ENCODE measurements around the gene ATF5.
"Not testable (repeated sequence)": the region's sequence is repeated elsewhere in the genome, so short reads cannot be mapped to it uniquely, and the experiment has no call there.

Gene ATF5

DNA sequence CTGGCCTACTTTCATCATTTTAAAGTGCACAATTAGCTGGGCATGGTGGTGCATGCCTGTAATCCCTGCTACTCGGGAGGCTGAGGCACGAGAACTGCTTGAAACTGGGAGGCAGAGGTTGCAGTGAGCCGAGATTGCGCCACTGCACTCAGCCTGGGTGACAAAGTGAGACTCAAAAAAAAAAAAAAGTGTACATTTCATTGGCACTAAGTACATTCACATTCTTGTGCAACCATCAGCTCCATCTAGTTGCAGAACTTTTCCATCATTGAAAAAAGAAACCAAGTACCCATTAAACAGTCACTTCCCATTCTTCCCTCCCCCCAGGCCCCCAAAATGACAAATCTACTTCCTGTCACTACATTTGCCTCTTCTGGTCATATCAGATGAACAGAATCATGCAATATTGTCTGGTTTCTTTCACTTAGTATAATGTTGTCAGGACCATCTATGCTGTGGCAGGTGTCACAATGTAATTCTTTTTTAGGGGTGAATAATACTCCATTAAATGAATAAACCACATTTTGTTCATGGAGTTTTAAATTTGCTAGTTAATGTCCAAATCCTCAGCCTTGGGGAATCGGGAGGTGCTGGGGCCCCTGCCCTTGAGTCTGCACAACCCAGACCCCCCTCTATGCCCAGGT lies 39.4 kb downstream of the ATF5 start:
- H3K18ac ChIP-seq (ENCODE audit: low read length) = no peak overlapping the region
- DNase-seq = no peak
- WGBS (ENCODE audit: extremely low coverage, insufficient coverage, low lambda C conversion rate) = no CpG with 5 or more reads among the region's 5 CpGs
- H4K5ac ChIP-seq (ENCODE audit: low read length) = no peak overlapping the region
- no peak overlapping the region for H3K4me3 ChIP-seq (ENCODE audit: low read length)
- no peaks in the 10 kb centered on the region for H3K27me3 ChIP-seq (ENCODE audit: insufficient read depth, low read length, poor library complexity)
- no peak overlapping the region for H2BK15ac ChIP-seq (replicated peaks; ENCODE audit: low read depth)
- no peak overlapping the region for H3K9ac ChIP-seq (ENCODE audit: low read length)
- no peak overlapping the region for H4K8ac ChIP-seq (ENCODE audit: low read depth, low read length)
- no peak overlapping the region for H2BK5ac ChIP-seq (ENCODE audit: low read length)
- H3K79me1 ChIP-seq (ENCODE audit: low read length) = no peaks in the 10 kb centered on the region
- H2AK5ac ChIP-seq (ENCODE audit: low read length) = no peak overlapping the region
- H3K56ac ChIP-seq (ENCODE audit: low read length) = no peak overlapping the region
- H3K4ac ChIP-seq (ENCODE audit: low read depth, low read length) = no peak overlapping the region
- H3K4me2 ChIP-seq (ENCODE audit: low read length) = no peak overlapping the region
- H3K4me1 ChIP-seq (ENCODE audit: control insufficient read depth, low read depth, low read length) = no peaks in the 10 kb centered on the region
- H3K36me3 ChIP-seq (ENCODE audit: control insufficient read depth, insufficient read depth, low read length) = no peaks in the 10 kb centered on the region
- H3K23ac ChIP-seq (ENCODE audit: low read length) = no peak overlapping the region
- no peaks in the 10 kb centered on the region for H3K79me2 ChIP-seq (ENCODE audit: control insufficient read depth, insufficient read depth, low read length)
- H3K27ac ChIP-seq (ENCODE audit: low read depth, low read length) = no peak overlapping the region
- no peak overlapping the region for H2BK120ac ChIP-seq (ENCODE audit: low read depth, low read length)

DNA sequence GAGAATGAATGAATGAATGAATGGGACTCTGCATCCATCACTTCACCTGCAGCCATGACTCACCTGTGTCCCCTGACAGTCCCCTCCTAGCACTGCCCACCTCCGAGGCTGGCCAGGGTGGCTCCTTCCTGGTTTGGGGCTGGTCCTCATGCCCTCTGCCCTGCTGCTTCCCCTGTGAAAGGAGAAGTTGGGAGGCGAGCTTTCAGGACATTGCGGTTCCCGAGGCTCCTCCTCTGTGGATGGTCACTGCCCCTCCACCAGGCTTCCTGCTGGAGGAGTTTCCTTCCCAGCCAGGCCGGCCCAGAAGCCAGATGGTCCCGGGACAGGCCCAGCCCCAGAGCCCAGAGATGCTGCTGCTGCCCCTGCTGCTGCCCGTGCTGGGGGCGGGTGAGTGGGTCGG lies 40.4 kb downstream of the ATF5 start:
- H2BK5ac ChIP-seq (ENCODE audit: low read length); H3K4me3 ChIP-seq (ENCODE audit: low read length); H2BK15ac ChIP-seq (replicated peaks; ENCODE audit: low read depth); H3K36me3 ChIP-seq (ENCODE audit: control insufficient read depth, insufficient read depth, low read length); H3K23ac ChIP-seq (ENCODE audit: low read length); H3K9ac ChIP-seq (ENCODE audit: low read length); H3K56ac ChIP-seq (ENCODE audit: low read length); H4K5ac ChIP-seq (ENCODE audit: low read length); H3K18ac ChIP-seq (ENCODE audit: low read length); H3K79me2 ChIP-seq (ENCODE audit: control insufficient read depth, insufficient read depth, low read length); H3K4me2 ChIP-seq (ENCODE audit: low read length); H3K27ac ChIP-seq (ENCODE audit: low read depth, low read length); DNase-seq; H3K4ac ChIP-seq (ENCODE audit: low read depth, low read length); H2AK5ac ChIP-seq (ENCODE audit: low read length); H3K79me1 ChIP-seq (ENCODE audit: low read length); H2BK120ac ChIP-seq (ENCODE audit: low read depth, low read length); H3K4me1 ChIP-seq (ENCODE audit: control insufficient read depth, low read depth, low read length); H3K27me3 ChIP-seq (ENCODE audit: insufficient read depth, low read length, poor library complexity); H4K8ac ChIP-seq (ENCODE audit: low read depth, low read length): not testable (repeated sequence)
- WGBS (ENCODE audit: extremely low coverage, insufficient coverage, low lambda C conversion rate) = no CpG with 5 or more reads among the region's 9 CpGs

DNA sequence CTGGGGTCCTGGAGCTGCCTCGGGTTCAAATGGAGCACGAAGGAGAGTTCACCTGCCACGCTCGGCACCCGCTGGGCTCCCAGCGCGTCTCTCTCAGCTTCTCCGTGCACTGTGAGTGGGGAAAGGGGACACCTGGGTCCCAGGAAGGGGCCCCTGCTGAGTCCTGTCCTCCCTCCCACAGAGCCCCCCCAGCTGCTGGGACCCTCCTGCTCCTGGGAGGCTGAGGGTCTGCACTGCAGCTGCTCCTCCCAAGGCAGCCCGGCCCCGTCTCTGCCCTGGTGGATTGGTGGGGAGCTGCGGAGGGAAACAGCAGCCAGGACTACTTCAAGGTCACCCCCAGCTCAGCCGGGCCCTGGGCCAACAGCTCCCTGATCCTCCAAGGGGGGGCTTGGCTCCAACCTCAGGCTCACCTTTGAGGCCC lies 43.0 kb downstream of the ATF5 start:
- H3K79me2 ChIP-seq (ENCODE audit: control insufficient read depth, insufficient read depth, low read length) = no peaks in the 10 kb centered on the region
- H3K36me3 ChIP-seq (ENCODE audit: control insufficient read depth, insufficient read depth, low read length) = no peaks in the 10 kb centered on the region
- H3K18ac ChIP-seq (ENCODE audit: low read length) = no peak overlapping the region
- H3K27ac ChIP-seq (ENCODE audit: low read depth, low read length) = no peak overlapping the region
- no peak overlapping the region for H2BK120ac ChIP-seq (ENCODE audit: low read depth, low read length)
- H3K4me3 ChIP-seq (ENCODE audit: low read length) = no peak overlapping the region
- WGBS (ENCODE audit: extremely low coverage, insufficient coverage, low lambda C conversion rate) = no CpG with 5 or more reads among the region's 12 CpGs
- H3K4me1 ChIP-seq (ENCODE audit: control insufficient read depth, low read depth, low read length) = no peaks in the 10 kb centered on the region
- H2AK5ac ChIP-seq (ENCODE audit: low read length) = no peak overlapping the region
- H2BK15ac ChIP-seq (replicated peaks; ENCODE audit: low read depth) = no peak overlapping the region
- no peak overlapping the region for H4K8ac ChIP-seq (ENCODE audit: low read depth, low read length)
- no peak overlapping the region for H3K56ac ChIP-seq (ENCODE audit: low read length)
- H3K4me2 ChIP-seq (ENCODE audit: low read length) = no peak overlapping the region
- no peaks in the 10 kb centered on the region for H3K27me3 ChIP-seq (ENCODE audit: insufficient read depth, low read length, poor library complexity)
- no peak overlapping the region for H2BK5ac ChIP-seq (ENCODE audit: low read length)
- H4K5ac ChIP-seq (ENCODE audit: low read length) = no peak overlapping the region
- DNase-seq = no peak
- no peaks in the 10 kb centered on the region for H3K79me1 ChIP-seq (ENCODE audit: low read length)
- no peak overlapping the region for H3K9ac ChIP-seq (ENCODE audit: low read length)
- no peak overlapping the region for H3K4ac ChIP-seq (ENCODE audit: low read depth, low read length)
- H3K23ac ChIP-seq (ENCODE audit: low read length) = no peak overlapping the region

DNA sequence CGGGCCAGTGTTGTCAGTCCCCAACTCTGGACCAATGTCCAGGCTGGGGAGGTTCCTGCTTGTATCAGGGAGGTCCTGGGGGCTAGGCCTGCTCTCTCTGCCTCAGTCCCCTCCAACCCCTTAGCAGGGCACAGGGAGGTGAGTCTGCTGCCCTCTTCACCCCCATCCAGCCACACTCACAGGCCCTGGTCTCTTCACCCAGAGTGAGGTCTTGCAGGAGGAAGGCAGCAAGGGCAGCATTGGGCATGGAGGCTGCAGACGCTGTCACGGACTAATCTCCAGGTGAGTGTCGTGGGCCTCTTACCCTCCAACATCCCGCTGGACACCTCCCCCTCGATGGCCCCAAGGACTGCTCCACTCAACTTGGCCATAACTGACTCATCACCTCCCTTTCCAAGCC lies 43.8 kb downstream of the ATF5 start:
- H2BK15ac ChIP-seq (replicated peaks; ENCODE audit: low read depth) = no peak overlapping the region
- H2BK120ac ChIP-seq (ENCODE audit: low read depth, low read length) = no peak overlapping the region
- no peak overlapping the region for H3K18ac ChIP-seq (ENCODE audit: low read length)
- H3K56ac ChIP-seq (ENCODE audit: low read length) = no peak overlapping the region
- H3K36me3 ChIP-seq (ENCODE audit: control insufficient read depth, insufficient read depth, low read length) = no peaks in the 10 kb centered on the region
- no peak overlapping the region for H2BK5ac ChIP-seq (ENCODE audit: low read length)
- no peak for DNase-seq
- H3K4ac ChIP-seq (ENCODE audit: low read depth, low read length) = no peak overlapping the region
- H3K79me2 ChIP-seq (ENCODE audit: control insufficient read depth, insufficient read depth, low read length) = no peaks in the 10 kb centered on the region
- no peak overlapping the region for H3K27ac ChIP-seq (ENCODE audit: low read depth, low read length)
- H3K4me2 ChIP-seq (ENCODE audit: low read length) = no peak overlapping the region
- no peak overlapping the region for H3K23ac ChIP-seq (ENCODE audit: low read length)
- H3K79me1 ChIP-seq (ENCODE audit: low read length) = no peaks in the 10 kb centered on the region
- WGBS (ENCODE audit: extremely low coverage, insufficient coverage, low lambda C conversion rate) = no CpG with 5 or more reads among the region's 6 CpGs
- no peaks in the 10 kb centered on the region for H3K4me1 ChIP-seq (ENCODE audit: control insufficient read depth, low read depth, low read length)
- H4K5ac ChIP-seq (ENCODE audit: low read length) = no peak overlapping the region
- no peaks in the 10 kb centered on the region for H3K27me3 ChIP-seq (ENCODE audit: insufficient read depth, low read length, poor library complexity)
- H3K9ac ChIP-seq (ENCODE audit: low read length) = no peak overlapping the region
- H3K4me3 ChIP-seq (ENCODE audit: low read length) = no peak overlapping the region
- no peak overlapping the region for H2AK5ac ChIP-seq (ENCODE audit: low read length)
- H4K8ac ChIP-seq (ENCODE audit: low read depth, low read length) = no peak overlapping the region

DNA sequence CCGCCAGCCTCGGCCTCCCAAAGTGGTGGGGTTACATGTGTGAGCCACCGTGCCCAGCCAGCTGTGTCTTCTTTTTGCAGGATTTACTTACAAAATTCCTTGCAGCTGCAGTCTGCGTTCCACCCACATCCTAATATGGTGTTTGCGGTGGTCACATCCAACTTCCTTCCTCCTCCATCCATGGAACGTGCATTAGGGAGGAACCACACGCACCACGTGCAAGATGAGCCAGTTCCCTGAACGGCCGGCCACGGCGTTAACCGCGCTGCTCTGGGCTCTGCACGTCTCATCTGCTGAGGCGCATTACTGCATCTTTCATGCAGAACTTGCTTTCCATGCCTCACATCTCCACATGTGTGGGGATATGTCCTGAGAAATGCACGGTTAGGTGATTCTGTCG lies 45.0 kb downstream of the ATF5 start:
- H3K27ac ChIP-seq (ENCODE audit: low read depth, low read length) = no peak overlapping the region
- no peak overlapping the region for H2BK15ac ChIP-seq (replicated peaks; ENCODE audit: low read depth)
- no peak overlapping the region for H2BK5ac ChIP-seq (ENCODE audit: low read length)
- H4K8ac ChIP-seq (ENCODE audit: low read depth, low read length) = no peak overlapping the region
- H4K5ac ChIP-seq (ENCODE audit: low read length) = no peak overlapping the region
- H3K79me1 ChIP-seq (ENCODE audit: low read length) = no peaks in the 10 kb centered on the region
- H3K4me1 ChIP-seq (ENCODE audit: control insufficient read depth, low read depth, low read length) = no peaks in the 10 kb centered on the region
- H3K56ac ChIP-seq (ENCODE audit: low read length) = no peak overlapping the region
- no peak overlapping the region for H3K18ac ChIP-seq (ENCODE audit: low read length)
- no peak overlapping the region for H3K4me2 ChIP-seq (ENCODE audit: low read length)
- no peak overlapping the region for H3K4me3 ChIP-seq (ENCODE audit: low read length)
- H3K23ac ChIP-seq (ENCODE audit: low read length) = no peak overlapping the region
- H3K36me3 ChIP-seq (ENCODE audit: control insufficient read depth, insufficient read depth, low read length) = no peaks in the 10 kb centered on the region
- H3K9ac ChIP-seq (ENCODE audit: low read length) = no peak overlapping the region
- no peak for DNase-seq
- no peaks in the 10 kb centered on the region for H3K27me3 ChIP-seq (ENCODE audit: insufficient read depth, low read length, poor library complexity)
- no peaks in the 10 kb centered on the region for H3K79me2 ChIP-seq (ENCODE audit: control insufficient read depth, insufficient read depth, low read length)
- no peak overlapping the region for H3K4ac ChIP-seq (ENCODE audit: low read depth, low read length)
- no CpG with 5 or more reads among the region's 18 CpGs for WGBS (ENCODE audit: extremely low coverage, insufficient coverage, low lambda C conversion rate)
- H2AK5ac ChIP-seq (ENCODE audit: low read length) = no peak overlapping the region
- H2BK120ac ChIP-seq (ENCODE audit: low read depth, low read length) = no peak overlapping the region

DNA sequence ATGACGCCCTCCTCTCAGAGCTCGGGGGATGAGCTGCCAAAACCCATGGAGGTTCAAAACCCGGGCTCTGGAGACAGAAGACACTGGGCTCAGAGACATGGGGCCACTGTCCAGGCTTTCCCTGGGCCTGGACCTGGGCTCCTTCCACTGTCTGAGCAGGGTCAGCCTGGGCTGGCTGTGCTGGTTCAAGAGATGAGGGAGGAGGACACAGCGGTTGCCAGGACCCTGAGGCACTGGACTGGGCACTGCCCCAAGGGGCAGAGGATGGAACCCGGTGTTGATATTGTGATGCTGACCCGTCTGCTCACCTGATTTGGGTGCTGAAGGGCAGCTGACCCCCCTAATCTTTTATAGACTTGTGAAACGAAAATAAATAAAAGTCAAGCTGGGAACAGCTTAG lies 46.0 kb downstream of the ATF5 start:
- H3K56ac ChIP-seq (ENCODE audit: low read length) = no peak overlapping the region
- no peak overlapping the region for H2AK5ac ChIP-seq (ENCODE audit: low read length)
- no peak overlapping the region for H2BK5ac ChIP-seq (ENCODE audit: low read length)
- H2BK15ac ChIP-seq (replicated peaks; ENCODE audit: low read depth) = no peak overlapping the region
- no peak overlapping the region for H3K4me2 ChIP-seq (ENCODE audit: low read length)
- no peak overlapping the region for H3K27ac ChIP-seq (ENCODE audit: low read depth, low read length)
- H3K18ac ChIP-seq (ENCODE audit: low read length) = no peak overlapping the region
- H3K79me1 ChIP-seq (ENCODE audit: low read length) = no peaks in the 10 kb centered on the region
- no peak overlapping the region for H3K4me3 ChIP-seq (ENCODE audit: low read length)
- no peak overlapping the region for H4K5ac ChIP-seq (ENCODE audit: low read length)
- H3K4me1 ChIP-seq (ENCODE audit: control insufficient read depth, low read depth, low read length) = no peaks in the 10 kb centered on the region
- no peaks in the 10 kb centered on the region for H3K36me3 ChIP-seq (ENCODE audit: control insufficient read depth, insufficient read depth, low read length)
- no CpG with 5 or more reads among the region's 7 CpGs for WGBS (ENCODE audit: extremely low coverage, insufficient coverage, low lambda C conversion rate)
- DNase-seq = no peak
- H3K27me3 ChIP-seq (ENCODE audit: insufficient read depth, low read length, poor library complexity) = no peaks in the 10 kb centered on the region
- H2BK120ac ChIP-seq (ENCODE audit: low read depth, low read length) = no peak overlapping the region
- H3K79me2 ChIP-seq (ENCODE audit: control insufficient read depth, insufficient read depth, low read length) = no peaks in the 10 kb centered on the region
- no peak overlapping the region for H3K9ac ChIP-seq (ENCODE audit: low read length)
- H4K8ac ChIP-seq (ENCODE audit: low read depth, low read length) = no peak overlapping the region
- H3K4ac ChIP-seq (ENCODE audit: low read depth, low read length) = no peak overlapping the region
- no peak overlapping the region for H3K23ac ChIP-seq (ENCODE audit: low read length)

Measured in mesendoderm (in vitro differentiated cells).